Measurements from ENCODE around the gene SLC25A3. TPM values are rescaled to one million over a fixed set of nuclear protein-coding genes. Genes with fewer than 3 reads are reported as not detected.

SLC25A3 gene
- total and polyA plus RNA-seq, 2 of the 13 experiments (the other 11 are each of a cell fraction or from before 2014, with no cell fraction given) = 292 to 829 TPM

- TF ChIP-seq E2F5 (CRISPR knock-in tag; conservative IDR thresholded peaks at IDR 0.05) = peak; percentile 87
- TF ChIP-seq E2F2 (CRISPR knock-in tag; IDR thresholded peaks at IDR 0.05; ENCODE audit: borderline replicate concordance) = no peak
- no peak for TF ChIP-seq ZNF282 (IDR thresholded peaks at IDR 0.05; ENCODE audit: partially characterized antibody)
- no peak for TF ChIP-seq ZNF710 (CRISPR knock-in tag; IDR thresholded peaks at IDR 0.05; ENCODE audit: borderline replicate concordance)
- TF ChIP-seq MNT (IDR thresholded peaks at IDR 0.05) = 0 out of 2 replicates have a peak, but pooled peaks have one; percentile 19
- TF ChIP-seq MLLT10 (CRISPR knock-in tag; IDR thresholded peaks at IDR 0.05) = no peak
- TF ChIP-seq ZSCAN21 (CRISPR knock-in tag; IDR thresholded peaks at IDR 0.05; ENCODE audit: borderline replicate concordance) = peak; percentile 24; the same call in 1 of the 2 replicates
- no peak for TF ChIP-seq MLX (CRISPR knock-in tag; IDR thresholded peaks at IDR 0.05)
- no peak for TF ChIP-seq WIZ (CRISPR knock-in tag; IDR thresholded peaks at IDR 0.05)
- no peak for TF ChIP-seq ELK4 (CRISPR knock-in tag; IDR thresholded peaks at IDR 0.05; ENCODE audit: borderline replicate concordance)
- no peak for TF ChIP-seq MIER2 (CRISPR knock-in tag; IDR thresholded peaks at IDR 0.05)
- no peak; the same call in 1 of the 2 replicates for TF ChIP-seq DNMT1 (CRISPR knock-in tag; IDR thresholded peaks at IDR 0.05)
- TF ChIP-seq SP2 (CRISPR knock-in tag; IDR thresholded peaks at IDR 0.05) = peak; percentile 96
- TF ChIP-seq MYNN (CRISPR knock-in tag; IDR thresholded peaks at IDR 0.05; ENCODE audit: low read depth) = peak; percentile 85; the same call in 1 of the 2 replicates
- no peak for TF ChIP-seq FIP1L1 (IDR thresholded peaks at IDR 0.05; ENCODE audit: borderline replicate concordance, insufficient read depth, low read depth, low read length)
- TF ChIP-seq ZNF766 (CRISPR knock-in tag; IDR thresholded peaks at IDR 0.05; ENCODE audit: borderline replicate concordance) = peak; percentile 75; the same call in 1 of the 2 replicates
- TF ChIP-seq MEIS1 (CRISPR knock-in tag; IDR thresholded peaks at IDR 0.05; ENCODE audit: borderline replicate concordance) = no peak
- no peak for TF ChIP-seq CBX2 (IDR thresholded peaks at IDR 0.05; ENCODE audit: low read depth, low read length)
- no peak for TF ChIP-seq CBX2 (CRISPR knock-in tag; IDR thresholded peaks at IDR 0.05; ENCODE audit: low read depth)
- TF ChIP-seq ZFY (CRISPR knock-in tag; IDR thresholded peaks at IDR 0.05) = peak; percentile 99
- peak; percentile 35 for TF ChIP-seq HNF4A (CRISPR knock-in tag; IDR thresholded peaks at IDR 0.05)
- TF ChIP-seq ZNF543 (CRISPR knock-in tag; IDR thresholded peaks at IDR 0.05) = no peak
- TF ChIP-seq RARA (CRISPR knock-in tag; IDR thresholded peaks at IDR 0.05) = no peak
Observed at GRCh38 chr12:98593351-98594049, at the start of gene SLC25A3 (continued).

All from HepG2 (cell line).